Adrenal gland (tissue), 12 donors: ENCODE data around the gene OTULIN. TPM values are rescaled to one million over a fixed set of nuclear protein-coding genes. Genes with fewer than 3 reads are reported as not detected.

Source experiments
- DNase-seq, 7 donors: peaks; one replicate each; pipeline ENCODE4 v3.0.0-alpha.2; 2019 to 2020
- H3K27ac ChIP-seq, 5 donors: fragments of 200-600 bp; sonication (generic) in 4 of 5; 1 replicate in 3 of 5; 2 replicates in 2 of 5; pipeline versions ENCODE4 v1.5.1 to v1.8.0; 2016 to 2020; ENCODE audit warnings: mild to moderate bottlenecking in 1 of 5
- H3K27me3 ChIP-seq: fragments of 200-600 bp; 2 replicates; pipeline ENCODE4 v1.8.0; 2021
- H3K36me3 ChIP-seq, 2 donors: fragments of 200-600 bp; replicated peaks in 1 of 2; 1 replicate in 1 of 2; 2 replicates in 1 of 2; pipeline versions ENCODE4 v1.5.1 to v1.8.0; 2018 to 2022
- H3K4me1 ChIP-seq, 2 donors: fragments of 200-600 bp; replicated peaks in 1 of 2; 1 replicate in 1 of 2; 2 replicates in 1 of 2; pipeline versions ENCODE4 v1.5.1 to v1.8.0; 2018 to 2021
- H3K4me3 ChIP-seq, 4 donors: fragments of 200-600 bp; sonication (generic) in 3 of 4; one replicate each; pipeline ENCODE4 v1.5.1; 2016 to 2018
- H3K9me3 ChIP-seq, 3 donors: fragments of 200-600 bp; sonication (generic) in 1 of 3; replicated peaks in 1 of 3; 1 replicate in 2 of 3; 2 replicates in 1 of 3; pipeline versions ENCODE4 v1.5.1 to v1.8.0; 2016 to 2021
- CTCF ChIP-seq, 6 experiments: fragments of 450-650 bp in 4 of 6; fragments of 200-600 bp in 2 of 6; sonication (generic) in 1 of 6; IDR thresholded peaks; 1 replicate in 5 of 6; 2 replicates in 1 of 6; pipeline versions ENCODE4 v1.5.1 to v1.8.0; 2016 to 2021; ENCODE audit warnings: antibody characterized with exemption in 6 of 6, mild to moderate bottlenecking in 2 of 6, moderate library complexity in 1 of 6
- POLR2A ChIP-seq, 2 donors: fragments of 450-650 bp; IDR thresholded peaks; one replicate each; pipeline ENCODE4 v1.6.1; 2017; ENCODE audit warnings: antibody characterized with exemption in 2 of 2, mild to moderate bottlenecking in 2 of 2, moderate library complexity in 1 of 2
- WGBS, 4 donors: extraction: QIAGEN DNeasy Blood & Tissue Kit in 2 of 4; methylation state at CpG; one replicate each; pipeline versions ENCODE4 v1.1.5 to v1.1.7; 2013 to 2017; 5-methylcytosine and 5-hydroxymethylcytosine counted together
- intact Hi-C, 2 donors: fragments of 100-400 bp; cut with DNase I; formaldehyde crosslinking; loops; one replicate each; pipeline versions ENCODE4 v1.14.1 to v1.15.0; 2022 to 2023
- polyA plus RNA-seq, 3 donors: library from polyadenylated mRNA; stranded (reverse); fragments of 200-250 nt in 2 of 3; fragments of 350-450 nt in 1 of 3; fragmentation: Illumina TruSeq in 1 of 3; extraction: RNeasy Lipid Tissue Mini Kit (QIAGEN cat#74804) in 1 of 3; gene quantifications; one replicate each; pipeline ENCODE4 v1.2.3, GENCODE V29; 2013 to 2014
- total RNA-seq, 9 donors: library from RNA; depleted of rRNA in 4 of 9; stranded (reverse); fragments of >200 nt in 4 of 9; fragments of 120-200 nt in 1 of 9; fragmentation: NEBNext Ultra II Directional in 1 of 9; extraction: Animal tissue kit (Norgen Biotek cat#: 25700) in 1 of 9; gene quantifications; one replicate each; pipeline versions ENCODE4 v1.1.0 to v1.2.4, GENCODE V29; 2013 to 2023
- donor health status: healthy with polysubstance abuse.
- donor health status: Bipolar disorder and iron deficiency.
- donor health status: DM: yes; HTN: yes; CAD: no.
- donor health status: DM: no; HTN: no; CAD: no.
- donor health status: DM: no; HTN: no; CAD: no.
- donor health status: DM: yes; HTN: yes; CAD: no.

The OTULIN gene
- total and polyA plus RNA-seq, 12 donors = 2.8 to 40.8 (median 20.4) TPM

DNA sequence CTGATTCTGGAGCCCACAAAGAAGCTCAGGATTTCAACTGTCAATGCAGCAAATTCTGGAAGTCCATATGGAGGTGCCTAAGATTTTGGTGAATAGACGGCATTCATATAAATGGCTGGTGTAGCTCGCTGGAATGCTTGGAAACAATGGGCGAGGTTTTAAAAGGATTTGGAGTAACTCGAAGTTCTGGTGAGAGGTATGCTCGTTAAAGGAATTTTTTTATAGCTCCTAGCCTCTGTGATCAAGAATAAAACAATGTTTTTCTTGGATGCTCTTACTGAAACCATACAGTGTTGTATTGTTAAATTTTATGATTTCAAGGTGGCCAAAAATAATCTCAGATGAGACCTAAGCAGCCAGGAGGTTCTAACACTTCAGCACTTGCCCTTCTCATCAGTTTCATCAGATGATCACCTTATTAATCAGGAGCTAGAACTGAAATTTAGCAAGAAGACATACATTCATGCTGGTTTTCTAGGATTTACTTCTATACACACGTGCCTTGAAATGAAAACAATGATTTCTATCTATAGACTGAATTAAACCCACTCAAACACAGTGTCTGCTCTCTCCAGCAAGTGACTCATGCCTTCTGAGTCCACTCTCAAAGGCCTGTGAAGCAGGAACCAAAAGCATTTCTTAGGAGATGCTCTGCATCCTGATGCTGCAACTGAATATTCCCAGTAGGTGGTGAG is 79.2 kb downstream of the OTULIN start:
- WGBS, 4 donors = 84 to 89% (median 86%) methylated on average over 6 of the region's 6 CpGs
- Histone ChIP-seq H3K9me3 (no peaks in the 10 kb centered on the region), H3K27me3 (no peaks in the 10 kb centered on the region), H3K27ac (no peak overlapping the region), H3K4me3 (no peak overlapping the region), H3K4me1 (peaks cover 0 to 5% of the 10 kb centered on the region in 2 donors), H3K36me3 (peaks cover 0 to 36% of the 10 kb centered on the region in 2 donors)
- no peak for DNase-seq
- TF ChIP-seq POLR2A (IDR thresholded peaks at IDR 0.05) (no peak), CTCF (IDR thresholded peaks at IDR 0.05) (no peak)
- intact Hi-C loops = no loop called here

GRCh38 chr5:14744296-14745187 is 80.0 kb downstream of the OTULIN start:
- Histone ChIP-seq H3K27ac (no peak overlapping the region), H3K36me3 (peaks cover 0 to 36% of the 10 kb centered on the region in 2 donors), H3K27me3 (no peaks in the 10 kb centered on the region), H3K4me1 (peaks cover 0 to 5% of the 10 kb centered on the region in 2 donors), H3K9me3 (no peaks in the 10 kb centered on the region), H3K4me3 (no peak overlapping the region)
- no peak for DNase-seq
- no peak for TF ChIP-seq CTCF (IDR thresholded peaks at IDR 0.05)
- TF ChIP-seq POLR2A (IDR thresholded peaks at IDR 0.05) = no peak
- intact Hi-C loops = no loop called here
- WGBS, 4 donors = 72 to 85% (median 83%) methylated on average over 10 to 14 of the region's 14 CpGs

- peaks cover 0 to under 1% of the 10 kb centered on the region in 2 donors for H3K4me1 ChIP-seq
- no peaks in the 10 kb centered on the region for H3K9me3 ChIP-seq
- no peak overlapping the region for H3K4me3 ChIP-seq
- 78 to 88% (median 86%) methylated on average over 5 of the region's 5 CpGs for WGBS, 4 donors
- H3K27ac ChIP-seq = no peak overlapping the region
- peaks cover 0 to 40% of the 10 kb centered on the region in 2 donors for H3K36me3 ChIP-seq
- DNase-seq = no peak
- intact Hi-C loops = no loop called here
- TF ChIP-seq POLR2A (IDR thresholded peaks at IDR 0.05) = no peak
- TF ChIP-seq CTCF (IDR thresholded peaks at IDR 0.05) = no peak
- H3K27me3 ChIP-seq = no peaks in the 10 kb centered on the region
Measured at GRCh38 chr5:14745188-14745563, 80.7 kb downstream of the OTULIN start.

DNA sequence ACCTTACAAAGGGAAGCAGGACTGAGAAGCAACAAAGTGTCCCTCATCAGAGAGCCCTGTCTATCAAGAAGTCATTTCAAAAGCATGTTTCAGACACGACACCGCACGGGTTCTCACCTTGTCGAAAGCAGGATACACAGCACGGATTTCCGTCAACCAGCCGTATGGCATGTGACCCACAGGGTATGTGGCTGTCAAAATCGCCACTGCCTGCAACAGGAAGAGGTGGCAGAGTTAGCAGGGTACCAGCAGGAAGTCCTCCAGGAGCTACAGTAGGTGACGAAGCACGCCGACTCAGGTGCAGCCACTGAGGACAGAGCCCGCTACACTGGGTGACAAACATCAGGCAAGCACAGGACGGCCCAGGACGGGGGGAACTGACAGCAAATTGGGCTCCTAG is 81.2 kb downstream of the OTULIN start:
- H3K36me3 ChIP-seq = peaks cover 0 to 46% of the 10 kb centered on the region in 2 donors
- intact Hi-C loops = no loop called here

More for the DNA sequence above, 81.2 kb downstream of the OTULIN start:
- Histone ChIP-seq H3K4me3 (no peak overlapping the region), H3K4me1 (no peaks in the 10 kb centered on the region), H3K9me3 (no peaks in the 10 kb centered on the region), H3K27me3 (no peaks in the 10 kb centered on the region), H3K27ac (no peak overlapping the region)
- 92 to 98% (median 94%) methylated on average over 11 to 14 of the region's 14 CpGs for WGBS, 4 donors
- no peak for DNase-seq
- TF ChIP-seq CTCF (IDR thresholded peaks at IDR 0.05) = no peak
- no peak for TF ChIP-seq POLR2A (IDR thresholded peaks at IDR 0.05)
